ENCODE data around the gene ARL15.
"Not testable (repeated sequence)": the region's sequence is repeated elsewhere in the genome, so short reads cannot be mapped to it uniquely, and the experiment has no call there.

ARL15 gene

GRCh38 chr5:54086191-54086590 lies 224.2 kb downstream of the ARL15 start:
- DNase-seq = no peak

GRCh38 chr5:54084696-54085095 lies 225.7 kb downstream of the ARL15 start:
- no peak for DNase-seq

DNA sequence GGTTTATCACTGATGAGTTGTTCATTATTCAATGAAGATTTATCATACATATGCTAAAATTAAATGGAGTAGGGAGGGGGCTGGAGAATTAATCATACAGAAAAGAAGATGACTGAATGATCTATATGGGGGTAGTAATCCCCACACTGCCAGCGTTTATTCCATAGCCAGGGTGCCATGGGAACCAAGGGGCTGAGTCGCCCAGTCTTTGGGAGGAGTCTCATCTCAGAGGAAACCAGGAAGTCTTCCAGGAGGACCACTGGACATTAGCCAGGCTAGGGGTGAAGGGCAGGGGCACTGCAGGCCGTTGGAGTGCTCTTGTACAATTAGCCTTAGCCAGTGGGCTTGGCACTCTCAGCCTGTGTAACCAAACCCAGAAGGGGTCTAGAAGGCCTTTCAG lies 226.5 kb downstream of the ARL15 start:
- DNase-seq = no peak

GRCh38 chr5:54083245-54083644 lies 227.1 kb downstream of the ARL15 start:
- no peak for DNase-seq

- DNase-seq = no peak
These were observed 229.0 kb downstream of the ARL15 start for GRCh38 chr5:54081415-54081814.

DNA sequence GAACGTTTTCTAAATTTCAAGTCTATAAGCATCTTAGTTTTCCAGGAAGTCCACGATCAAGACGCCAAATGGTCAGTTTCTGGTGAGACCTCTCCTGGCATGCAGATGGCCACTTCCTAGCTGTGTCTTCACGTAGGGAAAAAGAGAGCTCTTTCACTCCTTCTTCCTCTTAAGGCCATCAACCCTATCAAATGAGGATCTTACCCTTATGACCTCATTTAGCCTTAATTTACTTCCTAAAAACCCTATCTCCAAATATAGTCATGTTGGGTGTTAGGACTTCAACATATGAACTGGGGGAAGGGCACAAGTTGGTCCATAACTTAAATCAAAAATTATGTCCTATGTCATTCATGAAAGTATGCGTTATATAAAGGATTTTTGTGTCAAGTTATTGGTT lies 229.5 kb downstream of the ARL15 start:
- DNase-seq = no peak

- no peak for DNase-seq
These were observed 236.6 kb downstream of the ARL15 start for GRCh38 chr5:54073735-54074134.

- DNase-seq = no peak
These were observed 237.2 kb downstream of the ARL15 start for GRCh38 chr5:54073131-54073530.

DNA sequence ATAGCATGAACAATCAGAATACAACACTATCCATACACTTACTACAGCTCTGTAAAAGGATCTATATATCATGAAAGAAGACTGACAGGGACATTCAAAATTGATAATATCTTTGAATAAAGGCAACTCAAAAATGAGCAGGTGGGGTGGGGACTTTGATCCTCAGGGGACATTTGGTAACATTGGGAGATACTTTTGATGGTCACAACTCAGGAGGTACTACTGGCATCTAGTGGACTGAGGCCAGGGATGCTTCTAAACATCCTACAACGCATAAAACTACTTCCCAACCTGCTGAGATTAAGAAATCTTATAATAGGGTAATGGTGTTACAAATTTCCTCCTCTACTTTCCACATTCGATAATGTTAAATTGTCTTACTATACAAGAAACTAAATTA lies 243.9 kb downstream of the ARL15 start:
- no peak for DNase-seq

- DNase-seq = no peak
These were observed 246.6 kb downstream of the ARL15 start for GRCh38 chr5:54063817-54064216.

DNA sequence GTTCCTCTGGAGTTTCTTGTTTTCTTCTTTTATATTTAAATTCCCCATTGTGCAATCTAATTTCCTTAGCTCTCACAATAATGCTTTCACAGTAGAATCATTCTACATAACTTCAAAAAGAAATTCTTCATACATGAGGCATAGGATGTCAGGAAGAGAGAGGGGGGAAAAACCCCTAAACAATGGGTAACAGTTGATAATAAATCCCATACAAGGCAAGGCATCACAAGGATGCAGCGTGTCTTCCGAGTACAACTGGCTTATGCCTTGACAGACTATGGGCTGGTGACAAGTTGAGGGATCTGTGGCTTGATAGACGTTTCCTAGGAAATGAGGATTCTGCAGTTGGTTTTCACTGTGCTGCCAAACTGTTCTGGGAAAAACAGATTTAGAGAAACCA lies 247.4 kb downstream of the ARL15 start:
- no peak for DNase-seq

- not testable (repeated sequence) for DNase-seq
These were observed 249.5 kb downstream of the ARL15 start for GRCh38 chr5:54060919-54061318.

- no peak for DNase-seq
These were observed 260.4 kb downstream of the ARL15 start for GRCh38 chr5:54049963-54050362.

GRCh38 chr5:54049144-54049543 lies 261.2 kb downstream of the ARL15 start:
- no peak for DNase-seq

GRCh38 chr5:54045077-54045792 lies 265.1 kb downstream of the ARL15 start:
- no peak for DNase-seq

GRCh38 chr5:54044276-54044675 lies 266.1 kb downstream of the ARL15 start:
- not testable (repeated sequence) for DNase-seq

- DNase-seq = no peak
These were observed 269.6 kb downstream of the ARL15 start for GRCh38 chr5:54040804-54041203.

DNA sequence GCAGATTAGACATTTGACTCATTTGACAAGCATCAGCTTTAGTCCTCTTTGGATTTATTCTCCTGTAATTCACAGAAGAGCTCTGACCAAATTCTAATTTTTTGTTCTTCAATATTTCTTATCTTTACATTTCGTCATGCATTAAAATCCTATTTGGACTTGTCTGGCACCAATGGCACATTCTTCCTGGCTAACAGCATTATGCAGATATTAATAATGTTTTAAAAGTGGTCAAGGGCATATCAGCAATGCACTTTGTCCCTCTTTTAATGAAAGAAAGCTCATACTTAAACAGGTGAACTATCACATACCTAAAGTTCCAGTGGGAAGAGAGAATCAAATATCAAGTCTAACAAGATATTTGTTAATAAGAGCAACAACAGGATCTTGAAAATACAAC lies 270.4 kb downstream of the ARL15 start:
- no peak for DNase-seq

DNA sequence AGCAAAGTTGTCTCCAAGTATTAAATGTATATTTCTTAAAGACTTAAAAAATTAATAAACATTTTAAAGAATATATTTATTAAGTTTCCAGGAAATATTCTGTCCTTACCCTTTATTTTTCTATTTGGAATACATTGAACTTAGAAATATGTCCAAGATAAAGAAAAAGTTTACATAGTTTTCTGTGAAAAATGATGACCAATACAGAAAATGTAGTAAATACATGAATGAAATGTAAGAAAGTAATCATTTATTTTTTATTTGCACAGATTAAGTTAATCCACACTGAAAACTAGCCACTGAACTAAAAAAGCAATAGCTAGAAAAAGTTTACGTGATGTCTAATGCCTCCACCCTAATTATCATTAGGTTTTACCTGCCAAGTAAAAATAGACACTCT lies 273.2 kb downstream of the ARL15 start:
- DNase-seq = no peak

- no peak for DNase-seq
These were observed 279.4 kb downstream of the ARL15 start for GRCh38 chr5:54030981-54031380.

- no peak for DNase-seq
These were observed 285.9 kb downstream of the ARL15 start for GRCh38 chr5:54024466-54024865.

- no peak for DNase-seq
These were observed 288.1 kb downstream of the ARL15 start for GRCh38 chr5:54022223-54022622.

- DNase-seq = no peak
These were observed 288.8 kb downstream of the ARL15 start for GRCh38 chr5:54021431-54022164.

- DNase-seq = no peak
These were observed 291.9 kb downstream of the ARL15 start for GRCh38 chr5:54018438-54018837.

DNA sequence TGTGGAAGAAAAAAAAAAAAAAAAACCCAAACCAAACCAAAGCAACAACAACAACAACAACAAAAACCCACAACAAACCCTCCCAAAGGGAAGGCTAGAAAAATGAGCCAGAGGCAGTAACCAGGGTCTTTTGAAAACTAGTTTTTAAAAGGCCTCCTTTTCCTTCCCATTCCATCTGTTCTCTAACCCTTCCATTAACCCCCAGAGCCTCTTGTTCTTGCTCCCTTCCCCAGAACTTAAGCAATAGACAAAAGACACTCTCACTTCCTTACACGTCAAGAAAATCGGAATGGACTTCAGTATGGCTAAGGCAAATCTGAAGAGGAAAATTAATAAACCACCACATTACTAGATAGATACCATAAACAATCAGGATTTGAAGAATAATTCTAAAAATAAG lies 292.8 kb downstream of the ARL15 start:
- DNase-seq = no peak
